ENCODE measurements around the gene SMG6. TPM values are rescaled to one million over a fixed set of nuclear protein-coding genes. Genes with fewer than 3 reads are reported as not detected.
A peak's percentile ranks its signal among the peaks of the same experiment; 100 is the strongest.

SMG6 gene
- total RNA-seq, 1 donor from 2014 or later, result 47.7 TPM

DNA sequence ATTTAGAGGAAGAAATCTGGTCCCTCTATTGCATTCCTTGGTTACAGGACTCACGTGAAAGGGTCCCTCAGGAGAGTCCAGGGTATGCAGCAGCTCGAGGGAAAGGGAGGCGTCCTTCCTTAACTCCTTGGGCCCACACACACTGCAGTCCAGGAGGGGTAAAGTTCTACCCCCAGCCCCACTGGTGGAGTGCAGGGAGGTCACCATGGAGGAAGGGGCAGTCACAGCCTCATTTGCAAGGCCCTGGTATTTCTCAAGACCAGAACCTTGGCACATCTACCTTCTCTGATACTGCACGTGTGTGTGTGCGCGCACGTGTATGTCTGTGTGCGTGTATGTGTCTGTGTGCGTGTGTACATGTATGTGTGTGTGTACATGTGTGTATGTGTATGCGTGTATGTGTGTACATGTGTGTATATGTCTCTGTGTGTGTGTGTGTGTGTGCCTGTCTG, 237.6 kb downstream of the SMG6 start:
- no peak for DNase-seq (ENCODE audit: low spot score, unreplicated experiment)
- H3K9me3 Mint-ChIP-seq (ENCODE audit: low read depth), result no peaks in the 10 kb centered on the region
- H3K27ac Mint-ChIP-seq, result no peak overlapping the region
- TF ChIP-seq, protein P1, sequence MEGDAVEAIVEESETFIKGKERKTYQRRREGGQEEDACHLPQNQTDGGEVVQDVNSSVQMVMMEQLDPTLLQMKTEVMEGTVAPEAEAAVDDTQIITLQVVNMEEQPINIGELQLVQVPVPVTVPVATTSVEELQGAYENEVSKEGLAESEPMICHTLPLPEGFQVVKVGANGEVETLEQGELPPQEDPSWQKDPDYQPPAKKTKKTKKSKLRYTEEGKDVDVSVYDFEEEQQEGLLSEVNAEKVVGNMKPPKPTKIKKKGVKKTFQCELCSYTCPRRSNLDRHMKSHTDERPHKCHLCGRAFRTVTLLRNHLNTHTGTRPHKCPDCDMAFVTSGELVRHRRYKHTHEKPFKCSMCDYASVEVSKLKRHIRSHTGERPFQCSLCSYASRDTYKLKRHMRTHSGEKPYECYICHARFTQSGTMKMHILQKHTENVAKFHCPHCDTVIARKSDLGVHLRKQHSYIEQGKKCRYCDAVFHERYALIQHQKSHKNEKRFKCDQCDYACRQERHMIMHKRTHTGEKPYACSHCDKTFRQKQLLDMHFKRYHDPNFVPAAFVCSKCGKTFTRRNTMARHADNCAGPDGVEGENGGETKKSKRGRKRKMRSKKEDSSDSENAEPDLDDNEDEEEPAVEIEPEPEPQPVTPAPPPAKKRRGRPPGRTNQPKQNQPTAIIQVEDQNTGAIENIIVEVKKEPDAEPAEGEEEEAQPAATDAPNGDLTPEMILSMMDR (IDR thresholded peaks at IDR 0.05; ENCODE audit: unreplicated experiment), result no peak
- peaks cover 22% of the 10 kb centered on the region for H3K36me3 Mint-ChIP-seq (ENCODE audit: insufficient read depth)
- H3K27me3 Mint-ChIP-seq, result peaks cover 12% of the 10 kb centered on the region
- no peaks in the 10 kb centered on the region for H3K4me1 Mint-ChIP-seq (ENCODE audit: low read depth)
- H3K4me3 Mint-ChIP-seq (ENCODE audit: low read depth), result no peak overlapping the region

DNA sequence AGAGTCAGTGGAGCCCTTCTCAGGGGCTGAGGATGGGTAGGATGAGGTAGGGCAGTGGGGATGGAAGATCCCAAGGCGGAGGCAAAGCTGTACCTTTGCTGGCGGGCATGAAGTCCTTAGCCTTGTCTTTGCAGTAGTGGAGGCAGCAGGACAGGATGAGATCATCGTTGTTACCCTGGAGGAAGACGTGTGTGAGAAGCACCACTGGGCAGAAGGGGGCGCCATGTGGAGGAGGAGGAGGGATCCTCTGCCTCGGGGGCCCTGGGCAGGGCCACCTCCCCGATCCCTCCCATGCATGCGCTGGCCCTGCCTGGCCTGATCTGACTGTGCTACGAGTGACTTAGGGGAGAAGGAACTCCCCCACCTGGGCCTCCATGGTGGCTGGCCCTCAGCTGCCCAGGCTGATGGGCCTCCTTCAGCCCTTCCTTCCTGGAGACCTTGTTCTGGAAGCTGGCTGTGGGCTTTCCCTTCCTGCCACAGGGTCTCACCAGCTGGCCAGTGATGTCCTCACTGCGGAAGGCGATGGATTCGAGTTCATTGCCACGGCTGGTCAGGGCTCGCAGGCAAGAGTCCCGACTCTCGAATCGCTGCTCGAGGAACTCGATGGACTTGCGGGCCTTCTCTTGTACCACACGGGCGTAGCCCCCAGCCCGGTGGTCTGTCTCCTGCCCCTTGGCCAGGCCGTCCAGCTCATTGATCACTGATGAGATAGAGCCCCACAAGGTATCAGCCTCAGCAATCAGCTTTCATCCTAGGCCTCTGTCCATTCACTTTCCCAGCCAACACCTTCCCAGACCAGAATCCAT, 238.4 kb downstream of the SMG6 start:
- Mint-ChIP-seq H3K4me1 (ENCODE audit: low read depth) (no peaks in the 10 kb centered on the region), H3K27me3 (peaks cover 20% of the 10 kb centered on the region), H3K9me3 (ENCODE audit: low read depth) (no peaks in the 10 kb centered on the region), H3K4me3 (ENCODE audit: low read depth) (no peak overlapping the region), H3K27ac (no peak overlapping the region), H3K36me3 (ENCODE audit: insufficient read depth) (peaks cover 30% of the 10 kb centered on the region)
- no peak for DNase-seq (ENCODE audit: low spot score, unreplicated experiment)
- TF ChIP-seq, protein P1 (IDR thresholded peaks at IDR 0.05; ENCODE audit: unreplicated experiment), result peak; percentile 43

DNA sequence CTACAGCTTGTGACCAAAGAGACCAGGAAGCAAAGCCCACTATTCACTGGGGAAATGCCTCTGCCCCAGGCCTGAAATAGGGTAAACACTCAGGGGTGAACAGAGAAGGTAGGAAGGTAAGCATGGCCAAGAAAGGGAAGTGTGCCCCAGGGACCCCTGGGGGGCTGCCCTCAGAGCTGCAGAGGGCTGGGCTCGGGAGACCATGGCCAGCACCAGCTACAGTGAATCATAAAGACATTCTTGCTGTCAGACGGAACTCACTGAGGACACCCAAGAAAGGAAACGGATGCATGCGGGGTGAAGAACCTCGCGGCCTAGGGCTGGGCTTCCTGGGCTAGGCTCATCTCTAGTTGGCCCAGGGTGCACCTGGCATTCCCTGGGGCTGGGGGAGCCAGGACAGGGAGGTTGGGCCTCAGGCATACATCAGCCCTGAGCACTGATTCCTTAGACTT, 239.0 kb downstream of the SMG6 start:
- H3K36me3 Mint-ChIP-seq (ENCODE audit: insufficient read depth), result peaks cover 31% of the 10 kb centered on the region
- H3K4me3 Mint-ChIP-seq (ENCODE audit: low read depth), result no peak overlapping the region
- TF ChIP-seq, protein P1 (IDR thresholded peaks at IDR 0.05; ENCODE audit: unreplicated experiment), result no peak
- H3K9me3 Mint-ChIP-seq (ENCODE audit: low read depth), result no peaks in the 10 kb centered on the region
- no peak for DNase-seq (ENCODE audit: low spot score, unreplicated experiment)
- peaks cover 26% of the 10 kb centered on the region for H3K27me3 Mint-ChIP-seq
- no peak overlapping the region for H3K27ac Mint-ChIP-seq
- no peaks in the 10 kb centered on the region for H3K4me1 Mint-ChIP-seq (ENCODE audit: low read depth)

DNA sequence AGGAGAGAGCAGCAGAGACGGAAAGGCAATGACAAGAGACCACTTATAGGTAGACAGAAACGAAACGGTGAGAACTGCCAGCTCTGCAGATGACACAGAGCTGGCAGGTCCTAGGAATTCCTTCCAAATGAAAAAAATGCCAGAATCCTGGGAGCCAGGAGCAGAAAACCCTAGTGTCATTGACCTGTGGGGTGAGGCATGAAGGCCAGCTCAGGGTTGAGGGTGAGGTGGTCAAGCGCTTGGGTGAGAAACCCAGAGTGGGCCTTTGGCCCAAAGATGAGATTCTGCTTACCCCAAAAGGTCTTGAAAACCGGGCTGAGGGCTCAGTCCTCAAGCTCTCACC, 239.5 kb downstream of the SMG6 start:
- Mint-ChIP-seq H3K36me3 (ENCODE audit: insufficient read depth) (peaks cover 29% of the 10 kb centered on the region), H3K4me3 (ENCODE audit: low read depth) (no peak overlapping the region), H3K27ac (no peak overlapping the region), H3K4me1 (ENCODE audit: low read depth) (no peaks in the 10 kb centered on the region), H3K27me3 (peaks cover 30% of the 10 kb centered on the region), H3K9me3 (ENCODE audit: low read depth) (no peaks in the 10 kb centered on the region)
- no peak for DNase-seq (ENCODE audit: low spot score, unreplicated experiment)
- TF ChIP-seq, protein P1 (IDR thresholded peaks at IDR 0.05; ENCODE audit: unreplicated experiment), result no peak

DNA sequence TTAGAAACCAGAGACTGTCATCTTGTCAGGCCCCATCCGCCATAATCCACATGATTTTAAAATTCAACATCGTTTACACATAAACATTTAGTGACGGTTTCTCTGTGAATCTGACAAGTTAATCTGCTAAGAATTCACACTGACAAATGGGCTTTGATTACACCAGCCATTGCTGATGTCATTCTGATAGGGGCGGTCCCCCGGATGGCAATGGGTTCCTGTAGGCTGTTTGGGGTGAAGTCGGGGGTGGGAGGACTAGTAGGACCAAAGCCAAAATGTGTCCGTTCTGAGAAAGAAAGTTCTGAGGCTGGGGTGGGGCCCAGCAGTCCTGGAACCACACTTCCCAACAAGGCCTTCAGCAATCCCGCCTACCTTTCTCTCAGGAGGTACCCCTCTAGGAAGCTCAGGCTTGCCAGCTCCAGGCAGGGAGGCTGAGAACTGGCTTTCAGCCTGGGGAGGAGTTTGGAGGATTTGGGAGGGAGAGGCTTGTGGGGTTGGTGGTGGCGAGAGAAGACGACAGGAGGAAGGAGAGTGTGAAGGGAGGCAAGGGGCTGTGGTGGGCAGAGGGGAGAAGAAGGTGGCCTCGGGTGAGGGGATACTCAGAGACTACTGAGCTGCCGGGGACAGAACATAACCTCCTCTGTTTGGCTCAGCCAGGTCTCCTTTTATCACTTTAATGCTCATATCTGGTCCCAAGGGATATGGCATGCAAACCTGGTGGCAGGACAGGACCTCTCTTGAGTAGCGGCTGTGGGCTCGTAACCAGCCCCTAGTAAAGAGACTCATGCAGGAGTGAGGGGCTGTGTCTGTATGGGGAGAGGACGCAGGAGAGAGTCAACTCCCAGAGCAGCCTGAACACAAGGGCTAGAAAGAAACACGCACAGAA, 240.1 kb downstream of the SMG6 start:
- H3K36me3 Mint-ChIP-seq (ENCODE audit: insufficient read depth), result peaks cover 29% of the 10 kb centered on the region
- no peak for DNase-seq (ENCODE audit: low spot score, unreplicated experiment)
- TF ChIP-seq, protein P1 (IDR thresholded peaks at IDR 0.05; ENCODE audit: unreplicated experiment), result no peak
- no peaks in the 10 kb centered on the region for H3K4me1 Mint-ChIP-seq (ENCODE audit: low read depth)
- H3K4me3 Mint-ChIP-seq (ENCODE audit: low read depth), result no peak overlapping the region
- peaks cover 30% of the 10 kb centered on the region for H3K27me3 Mint-ChIP-seq
- no peaks in the 10 kb centered on the region for H3K9me3 Mint-ChIP-seq (ENCODE audit: low read depth)
- no peak overlapping the region for H3K27ac Mint-ChIP-seq
